HG03045 (cell line): ENCODE measurements around the gene FOXP4.

Source experiments
- ATAC-seq: cut with Tn5 transposase; IDR thresholded peaks from one replicate; pipeline ENCODE4 v1.9.1; 2021; ENCODE audit warnings: mild to moderate bottlenecking, moderate library complexity; ENCODE audit not compliant: unreplicated experiment

FOXP4 gene

GRCh38 chr6:41546475-41546865 lies 289 bp downstream of the FOXP4 start:
- peak; percentile 39 for ATAC-seq

- peak; percentile 17 for ATAC-seq
These were observed 951 bp downstream of the FOXP4 start for GRCh38 chr6:41546866-41547798.

DNA sequence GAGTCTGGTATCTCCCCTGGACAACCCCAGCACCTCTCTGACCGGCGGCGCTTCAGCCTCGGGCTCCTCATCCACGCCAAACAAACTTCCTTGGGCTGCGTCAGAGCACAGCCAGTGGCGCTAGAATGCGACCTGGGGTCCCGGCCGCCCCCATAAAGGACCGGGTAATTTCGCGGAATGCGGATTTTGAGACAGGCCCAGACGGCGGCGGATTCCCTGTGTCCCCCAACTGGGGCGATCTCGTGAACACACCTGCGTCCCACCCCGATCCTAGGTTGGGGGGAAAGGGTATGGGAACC lies 1.6 kb downstream of the FOXP4 start:
- no peak for ATAC-seq

DNA sequence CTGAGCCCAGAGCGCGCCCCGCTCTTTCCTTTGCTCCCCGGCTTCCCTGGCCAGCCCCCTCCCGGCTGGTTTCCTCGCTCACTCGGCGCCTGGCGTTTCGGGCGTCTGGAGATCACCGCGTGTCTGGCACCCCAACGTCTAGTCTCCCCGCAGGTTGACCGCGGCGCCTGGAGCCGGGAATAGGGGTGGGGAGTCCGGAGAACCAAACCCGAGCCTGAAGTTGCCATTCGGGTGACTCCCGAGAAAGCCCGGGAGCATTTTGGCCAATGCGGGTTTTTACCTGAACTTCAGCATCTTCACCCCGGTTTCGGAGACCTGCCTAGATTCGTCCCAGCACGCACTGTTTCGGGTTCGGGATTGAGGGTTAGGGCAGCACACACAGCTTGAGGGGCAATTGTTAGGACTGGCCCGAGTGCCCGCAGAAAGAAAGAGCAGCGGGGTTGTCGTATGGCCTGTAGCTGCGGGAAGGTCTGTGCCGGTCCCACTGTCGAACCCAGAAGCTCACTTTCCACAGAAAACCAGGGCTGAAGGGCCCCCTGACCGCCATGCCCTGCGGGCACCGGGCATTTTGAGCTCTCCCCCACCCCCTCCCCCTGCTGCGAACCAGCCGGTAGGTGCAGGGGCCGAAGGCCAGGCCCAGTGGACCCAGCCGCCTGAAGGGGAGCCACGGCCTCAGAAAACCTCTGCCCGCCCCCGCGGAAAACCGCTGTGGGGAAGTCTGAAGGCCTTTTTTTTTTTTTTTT lies 2.1 kb downstream of the FOXP4 start:
- no peak for ATAC-seq

DNA sequence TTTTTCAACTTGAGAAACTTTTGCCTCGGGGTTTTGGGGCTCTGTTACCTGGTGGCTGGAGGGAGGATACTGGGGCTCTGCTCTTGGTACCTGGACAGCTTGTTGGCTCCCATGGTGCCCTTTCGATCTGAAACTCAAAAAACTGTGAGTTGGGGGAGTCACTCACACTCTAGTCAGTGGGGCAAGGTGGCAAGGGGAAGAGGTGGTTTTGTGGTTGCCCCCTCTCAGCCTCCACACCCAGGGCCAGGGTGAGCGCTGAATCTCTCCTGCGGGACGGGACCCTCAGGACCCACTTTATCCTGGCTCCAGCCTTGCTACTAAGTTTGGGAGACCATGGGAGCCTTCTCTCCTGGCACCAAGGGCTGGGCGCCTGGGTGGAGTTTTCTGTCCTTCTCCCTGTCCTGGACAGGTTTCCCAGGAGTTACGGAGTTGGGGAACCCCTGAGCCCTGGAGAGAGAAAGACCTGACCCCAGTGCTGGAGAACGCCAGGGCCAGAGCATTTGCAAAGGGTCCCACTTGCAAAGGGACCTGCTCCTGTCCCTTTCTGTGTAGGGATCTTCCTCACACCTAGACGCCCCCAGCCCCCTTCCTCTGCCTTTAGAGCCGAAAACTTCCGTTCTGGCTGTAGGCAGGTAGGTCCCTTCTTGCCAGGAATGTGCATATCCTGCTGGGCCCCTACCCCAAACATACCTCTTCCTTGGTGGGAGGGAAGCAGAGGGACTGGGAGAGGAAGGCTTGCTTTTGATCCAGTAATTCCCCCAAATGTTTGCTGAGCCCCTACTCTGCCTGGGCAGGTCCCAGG lies 2.9 kb downstream of the FOXP4 start:
- ATAC-seq: no peak

GRCh38 chr6:41549673-41550072 lies 3.5 kb downstream of the FOXP4 start:
- ATAC-seq: no peak

DNA sequence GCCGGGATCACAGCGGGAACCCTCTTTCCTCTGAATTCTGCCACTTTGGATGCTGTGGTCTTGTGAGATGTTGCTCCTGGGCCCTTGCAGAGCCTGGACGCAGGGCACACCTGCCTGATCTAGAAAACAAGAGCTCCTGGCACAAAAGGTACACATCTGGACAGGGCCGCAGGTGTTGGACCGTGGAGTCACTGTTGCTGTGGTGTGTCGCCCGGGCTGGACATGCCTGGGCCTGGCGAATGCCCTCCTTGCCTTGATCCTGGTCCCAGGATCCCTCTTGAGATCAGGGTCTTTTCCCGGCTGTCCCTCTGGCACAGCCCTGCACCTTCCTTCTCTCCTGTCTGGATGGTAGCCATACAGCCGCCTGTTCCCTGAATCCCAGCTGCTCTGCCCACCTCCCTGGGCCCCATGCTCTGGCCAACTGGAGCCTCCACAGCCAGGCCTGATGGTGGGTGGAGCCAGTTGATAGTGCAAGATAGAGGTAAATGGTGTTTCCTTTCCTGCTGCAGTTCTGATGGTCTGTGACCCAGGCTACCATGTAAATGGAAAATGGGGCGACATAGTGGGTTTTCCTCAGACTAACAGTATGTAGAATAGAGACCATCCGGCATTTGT lies 5.0 kb downstream of the FOXP4 start:
- no peak for ATAC-seq

GRCh38 chr6:41551857-41552256 lies 5.7 kb downstream of the FOXP4 start:
- no peak for ATAC-seq

DNA sequence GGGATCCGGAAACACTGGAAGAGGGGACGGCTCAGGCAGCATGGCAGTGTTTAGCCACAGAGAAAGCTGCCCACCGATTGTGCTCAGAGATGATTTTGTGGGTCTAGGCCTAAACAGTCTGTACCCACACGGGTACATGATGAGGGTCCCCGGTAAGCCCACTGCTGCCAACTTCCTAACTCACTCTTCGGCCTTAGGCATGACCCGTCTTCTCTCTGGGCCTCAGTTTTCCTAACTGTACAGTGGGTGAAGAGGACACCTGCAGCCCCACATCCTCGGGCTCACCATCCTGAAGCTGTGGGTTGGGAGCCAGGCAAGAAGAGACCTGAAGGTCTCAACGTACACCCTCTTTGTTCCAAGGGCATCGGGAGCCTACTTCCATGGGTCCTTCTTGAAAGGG lies 6.5 kb downstream of the FOXP4 start:
- no peak for ATAC-seq

GRCh38 chr6:41553405-41553999 lies 7.3 kb downstream of the FOXP4 start:
- no peak for ATAC-seq

DNA sequence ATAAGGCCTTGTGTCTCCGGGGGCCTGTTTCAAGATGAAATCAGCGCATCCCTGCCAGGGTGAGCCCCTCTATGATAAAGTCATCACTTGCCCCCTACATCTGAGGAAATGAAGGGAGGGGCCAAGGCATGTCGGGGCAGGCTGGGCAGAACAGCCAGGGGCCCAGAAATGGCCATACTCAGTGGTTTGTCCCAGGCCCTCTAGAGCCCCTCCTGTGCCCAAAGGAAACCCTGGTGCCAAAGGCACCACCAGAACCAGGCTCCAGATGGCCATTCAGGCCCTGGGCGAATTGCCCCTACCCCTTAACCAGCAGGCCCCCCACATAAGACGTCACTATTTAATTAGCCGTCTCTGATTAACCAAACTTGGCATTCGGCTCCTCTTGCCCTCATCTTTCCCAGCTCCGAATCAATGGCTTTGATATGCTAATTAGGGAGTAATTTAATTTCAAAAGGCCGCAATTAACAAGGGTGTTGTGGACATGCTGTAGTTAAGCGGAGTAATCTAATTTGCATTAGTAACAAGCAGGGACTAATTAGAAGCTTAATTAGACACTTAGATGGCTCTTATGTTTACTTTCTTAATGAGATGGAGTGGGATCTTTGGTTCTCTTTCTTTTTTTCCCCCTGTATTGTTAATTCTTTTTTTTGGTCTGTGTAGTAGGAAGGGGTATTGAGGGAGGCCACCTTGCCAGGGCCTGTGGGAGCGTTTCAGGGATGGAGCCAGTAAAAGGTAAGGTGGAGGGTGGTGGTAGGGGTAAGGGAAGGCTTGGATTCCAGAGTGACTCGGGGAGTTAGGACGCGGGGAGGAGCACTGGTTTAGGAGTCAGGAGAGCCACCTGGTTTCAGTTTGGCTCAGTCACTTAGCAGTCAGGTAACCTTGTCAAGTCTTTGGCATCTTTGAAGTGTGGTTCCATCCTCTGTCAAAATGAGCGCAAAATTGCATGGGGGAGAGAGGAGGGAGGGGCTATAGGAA lies 9.4 kb downstream of the FOXP4 start:
- no peak for ATAC-seq

GRCh38 chr6:41557335-41557734 lies 11.2 kb downstream of the FOXP4 start:
- no peak for ATAC-seq

DNA sequence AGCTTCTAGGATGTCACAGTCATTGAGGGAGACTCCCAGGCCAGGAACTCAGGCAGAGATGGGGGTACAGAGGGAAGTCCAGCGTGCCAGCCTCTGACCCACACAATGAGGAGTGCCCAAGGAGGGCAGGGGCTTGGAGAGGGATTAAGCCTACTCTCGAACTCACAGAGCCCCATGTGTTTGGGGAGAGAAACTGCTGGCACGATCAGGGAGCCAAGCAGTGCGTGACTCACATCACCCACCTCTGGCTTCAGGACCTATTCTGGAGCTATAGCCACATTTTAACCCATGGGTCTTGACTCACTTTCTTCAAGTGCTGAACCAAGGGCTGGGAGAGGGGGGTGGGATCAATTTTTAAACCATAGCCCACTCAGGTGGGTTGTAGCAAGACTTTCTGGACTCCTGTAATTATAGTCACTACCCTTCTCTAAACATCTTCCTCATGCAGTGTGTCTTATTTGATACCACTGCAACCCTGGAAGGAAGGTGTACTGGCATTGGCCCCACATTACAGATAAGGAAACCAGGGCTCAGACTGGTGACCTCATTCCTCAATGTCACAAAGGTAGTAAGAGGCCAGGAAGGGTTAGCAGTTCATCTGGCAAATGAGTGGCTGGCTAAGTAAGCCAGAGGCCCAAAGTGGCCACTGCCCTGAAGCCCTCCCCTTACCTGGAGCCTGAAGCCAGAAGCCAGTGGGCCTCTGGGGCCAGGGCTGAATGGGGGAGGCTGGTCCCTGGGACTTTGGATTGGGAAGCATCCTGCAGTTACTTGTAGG lies 12.0 kb downstream of the FOXP4 start:
- ATAC-seq: no peak

GRCh38 chr6:41559655-41560427 lies 13.7 kb downstream of the FOXP4 start:
- ATAC-seq: no peak

- peak; percentile 69 for ATAC-seq
These were observed 14.4 kb downstream of the FOXP4 start for GRCh38 chr6:41560431-41561192.

DNA sequence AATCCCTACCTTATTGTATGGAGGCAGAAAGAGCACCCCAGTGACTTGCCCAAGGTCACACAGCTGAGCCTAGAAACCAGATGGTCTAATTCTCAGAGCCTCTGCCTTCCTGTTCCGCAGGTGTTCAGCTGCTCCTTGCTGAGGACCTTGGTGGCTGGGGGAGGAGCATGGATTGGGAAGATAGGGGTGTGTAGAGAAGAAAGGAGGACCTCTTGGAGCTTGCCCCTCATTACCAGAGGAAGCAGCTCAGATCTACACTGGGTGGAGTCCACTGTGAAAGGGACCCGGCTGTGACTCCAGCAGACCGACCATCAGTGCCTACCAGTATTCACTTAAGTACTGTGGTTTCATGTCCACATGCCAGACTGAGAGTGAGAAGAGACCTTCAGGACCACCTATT lies 15.2 kb downstream of the FOXP4 start:
- no peak for ATAC-seq
